H1 (cell line): ENCODE data around the gene RRM1. TPM values are rescaled to one million over a fixed set of nuclear protein-coding genes. Genes with fewer than 3 reads are reported as not detected.

ENCODE experiments used
- ATF2 ChIP-seq: IDR thresholded peaks from 2 replicates; pipeline ENCODE4 v1.6.1; 2012; ENCODE audit warnings: low read length, inconsistent platforms
- polyA plus RNA-seq, 7 experiments: library from polyadenylated mRNA; depleted of rRNA in 3 of 7; stranded (reverse) in 5 of 7; unstranded in 2 of 7; fragments of >200 nt in 5 of 7; fragments of 200-250 nt in 2 of 7; gene quantifications; 1 replicate in 5 of 7; 2 replicates in 1 of 7; 4 replicates in 1 of 7; pipeline versions ENCODE4 v1.2.1 to v1.2.3, GENCODE V29; 2011 to 2013; ENCODE audit warnings: missing spikeins in 2 of 7, mixed read lengths in 2 of 7
- total RNA-seq: library from RNA; stranded (reverse); fragmentation: NEBNext Ultra II Directional; extraction: Animal tissue kit (Norgen Biotek cat#: 25700); gene quantifications from 2 replicates; pipeline ENCODE4 v1.2.1, GENCODE V29; 2021

RRM1 gene
- total and polyA plus RNA-seq, 2 of the 8 experiments (the other 6 are each of a cell fraction or from before 2014, with no cell fraction given): 63.6 to 126 TPM

DNA sequence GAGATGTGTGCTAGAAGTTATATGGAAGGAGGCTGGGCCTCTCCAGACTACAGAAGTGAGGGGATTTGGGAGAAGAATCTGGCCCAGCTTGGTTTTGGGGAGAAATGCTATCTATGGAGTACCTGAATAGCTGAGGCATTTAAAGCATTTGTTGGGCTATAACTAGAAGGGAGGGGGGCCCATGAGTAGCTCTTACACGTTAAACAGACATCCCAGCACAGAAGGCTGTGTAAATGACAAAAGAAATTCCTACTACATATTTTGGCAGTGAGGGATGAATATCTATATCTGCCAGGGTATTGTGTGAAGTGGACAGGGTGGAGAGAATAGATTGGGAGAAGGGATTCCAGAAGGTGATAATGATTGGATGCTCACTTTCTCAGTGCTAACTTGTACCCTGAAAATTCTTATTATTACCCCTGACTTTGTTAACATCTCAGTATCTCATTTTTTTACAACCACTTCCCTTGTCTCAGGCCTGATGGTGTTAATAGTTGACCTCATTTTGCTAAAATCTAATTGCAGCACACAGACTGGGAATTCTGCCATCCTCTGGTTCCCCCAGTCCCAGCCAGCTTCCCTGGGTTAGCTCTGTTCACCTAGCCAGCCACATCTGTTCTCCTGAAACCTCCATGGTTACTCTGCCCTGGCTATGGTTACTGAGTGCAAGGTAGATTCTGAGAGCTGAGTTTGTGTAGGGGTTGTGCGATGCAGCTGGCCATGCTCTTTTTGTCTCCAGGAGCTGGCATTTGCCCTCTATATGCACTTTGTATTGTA lies 28.8 kb upstream of the RRM1 start (continued):
- TF ChIP-seq ATF2: no peak
